DND-41 (cell line): ENCODE measurements around the gene PBX4.

Source experiments
- ATAC-seq: fragments of 200-7000 bp; cut with Tn5 transposase; 3 replicates; pipeline ENCODE4 v1.9.1; 2021; ENCODE audit warnings: low read depth; ENCODE audit not compliant: insufficient read depth
- DNase-seq: peaks from one replicate; pipeline ENCODE4 v3.0.0-alpha.2; 2020
- H2AFZ ChIP-seq: 2 replicates; pipeline ENCODE4 v1.6.0; 2012; ENCODE audit warnings: low read depth, low read length
- H3K27ac ChIP-seq: 2 replicates; pipeline ENCODE4 v1.5.1; 2012; ENCODE audit warnings: low read length, inconsistent platforms
- H3K27me3 ChIP-seq: fragments of 200-600 bp; sonication (generic); 2 replicates; pipeline ENCODE4 v1.6.0; 2012; ENCODE audit warnings: low read length, mild to moderate bottlenecking, inconsistent platforms; ENCODE audit not compliant: insufficient read depth, poor library complexity
- H3K36me3 ChIP-seq: 2 replicates; pipeline ENCODE4 v1.5.1; 2012; ENCODE audit warnings: low read length, inconsistent platforms; ENCODE audit not compliant: insufficient read depth
- H3K4me1 ChIP-seq: 2 replicates; pipeline ENCODE4 v1.5.1; 2012; ENCODE audit warnings: mild to moderate bottlenecking, low read length; ENCODE audit not compliant: insufficient read depth
- H3K4me2 ChIP-seq: 2 replicates; pipeline ENCODE4 v1.6.0; 2012; ENCODE audit warnings: mild to moderate bottlenecking, moderate library complexity, low read length, inconsistent platforms; ENCODE audit not compliant: insufficient read depth
- H3K4me3 ChIP-seq, 2 experiments: fragments of 200-600 bp in 1 of 2; shearing (Covaris generic) in 1 of 2; 2 replicates each; pipeline ENCODE4 v1.5.1; 2012 to 2016; ENCODE audit warnings: inconsistent platforms in 2 of 2, low read length in 2 of 2, mild to moderate bottlenecking in 2 of 2, low read depth in 1 of 2, moderate library complexity in 1 of 2
- H3K79me2 ChIP-seq: 2 replicates; pipeline ENCODE4 v1.6.0; 2012; ENCODE audit warnings: low read length, inconsistent platforms; ENCODE audit not compliant: insufficient read depth
- H3K9ac ChIP-seq: 2 replicates; pipeline ENCODE4 v1.6.0; 2012; ENCODE audit warnings: low read depth, mild to moderate bottlenecking, inconsistent platforms, low read length, moderate library complexity
- H3K9me3 ChIP-seq: 2 replicates; pipeline ENCODE4 v1.5.1; 2012; ENCODE audit warnings: low read length, moderate library complexity, mild to moderate bottlenecking, inconsistent platforms; ENCODE audit not compliant: insufficient read depth, severe bottlenecking
- H4K20me1 ChIP-seq: 2 replicates; pipeline ENCODE4 v1.6.0; 2012; ENCODE audit warnings: low read length; ENCODE audit not compliant: insufficient read depth
- CTCF ChIP-seq: IDR thresholded peaks from 2 replicates; pipeline ENCODE4 v1.5.1; 2012; ENCODE audit warnings: borderline replicate concordance, low read length, moderate library complexity, mild to moderate bottlenecking; ENCODE audit not compliant: poor library complexity, severe bottlenecking; ENCODE audit errors: extremely low read depth
- EZH2 ChIP-seq: IDR thresholded peaks from 3 replicates; pipeline ENCODE4 v1.6.1; 2012; ENCODE audit warnings: borderline replicate concordance, low read depth, mild to moderate bottlenecking, moderate library complexity, low read length, inconsistent platforms; ENCODE audit not compliant: severe bottlenecking

The PBX4 gene

DNA sequence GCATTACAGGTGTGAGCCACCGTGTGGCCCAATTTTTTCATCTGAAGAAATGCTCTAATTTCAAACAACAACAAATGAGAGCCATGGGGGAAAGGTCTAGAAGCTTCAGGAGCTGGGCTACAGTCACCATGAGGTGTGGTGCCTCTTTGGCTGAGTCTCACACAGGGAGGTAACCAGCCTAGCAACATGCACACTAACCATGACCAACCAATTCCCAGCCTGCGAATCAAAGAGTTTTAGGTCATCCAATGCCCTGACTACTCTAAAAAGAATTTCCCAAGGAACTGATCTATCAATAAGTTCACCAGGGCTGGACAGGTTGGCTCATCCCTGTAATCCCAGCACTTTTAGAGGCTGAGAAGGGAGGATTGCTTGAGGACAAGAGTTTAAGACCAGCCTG lies 29.9 kb downstream of the PBX4 start:
- H4K20me1 ChIP-seq = no peaks in the 10 kb centered on the region
- no peak for DNase-seq

DNA sequence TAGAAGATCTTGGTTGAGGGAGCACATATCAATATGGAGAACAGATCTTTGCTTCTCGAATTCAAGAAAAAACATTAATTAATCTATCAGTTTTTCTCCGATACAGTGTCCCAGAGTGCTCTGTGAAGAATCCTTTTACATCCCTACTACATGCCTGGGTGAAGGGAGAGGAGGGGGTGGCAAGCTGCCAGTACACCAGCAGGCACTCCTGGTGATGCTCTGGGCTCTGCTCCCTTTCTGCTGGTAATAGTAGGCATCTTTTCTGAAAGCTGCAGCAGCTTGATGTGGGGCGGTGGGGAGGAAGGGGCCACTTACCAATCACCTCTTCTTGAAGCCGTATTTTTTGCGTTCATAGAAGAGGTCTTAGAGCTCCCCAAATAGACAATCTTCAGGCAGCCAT lies 30.7 kb downstream of the PBX4 start:
- no peaks in the 10 kb centered on the region for H3K9me3 ChIP-seq
- no peak overlapping the region for H3K4me3 ChIP-seq
- no peaks in the 10 kb centered on the region for H4K20me1 ChIP-seq
- no peaks in the 10 kb centered on the region for H3K27me3 ChIP-seq
- no peak for DNase-seq
- no peak overlapping the region for H3K4me2 ChIP-seq
- no peak overlapping the region for H2AFZ ChIP-seq
- no peak overlapping the region for H3K27ac ChIP-seq
- H3K4me1 ChIP-seq = no peaks in the 10 kb centered on the region
- H3K9ac ChIP-seq = no peak overlapping the region
- H3K79me2 ChIP-seq = no peaks in the 10 kb centered on the region
- ATAC-seq = no peak
- H3K36me3 ChIP-seq = peaks cover 3% of the 10 kb centered on the region; the same call in 1 of the 2 replicates
- no peak for TF ChIP-seq CTCF
- TF ChIP-seq EZH2 = no peak

More for the DNA sequence above, 29.9 kb downstream of the PBX4 start:
- TF ChIP-seq CTCF (no peak), EZH2 (no peak)
- Histone ChIP-seq H3K27me3 (no peaks in the 10 kb centered on the region), H2AFZ (no peak overlapping the region), H3K9ac (no peak overlapping the region), H3K9me3 (no peaks in the 10 kb centered on the region), H3K79me2 (no peaks in the 10 kb centered on the region), H3K4me3 (no peak overlapping the region), H3K36me3 (peaks cover 11% of the 10 kb centered on the region; the same call in 1 of the 2 replicates), H3K4me1 (no peaks in the 10 kb centered on the region), H3K27ac (no peak overlapping the region), H3K4me2 (no peak overlapping the region)
- ATAC-seq = no peak

DNA sequence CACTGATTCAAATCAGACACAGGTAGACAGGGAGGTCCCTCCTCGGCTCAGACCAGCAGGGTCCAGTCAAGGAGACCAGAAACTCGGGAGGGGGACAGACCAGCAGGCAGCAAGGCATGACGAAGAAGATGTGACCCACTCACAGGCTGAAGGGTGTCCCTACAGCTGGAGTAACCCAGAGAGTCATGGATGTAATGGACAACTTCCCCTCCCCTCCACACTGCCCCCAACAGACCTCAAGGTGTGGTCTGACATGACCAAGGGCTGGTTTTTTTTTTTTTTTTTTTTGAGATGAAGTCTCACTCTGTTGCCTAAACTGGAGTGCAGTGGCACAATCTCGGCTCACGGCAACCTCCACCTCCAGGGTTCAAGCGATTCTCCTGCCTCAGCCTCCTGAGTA lies 34.1 kb downstream of the PBX4 start:
- Histone ChIP-seq H3K4me2 (no peak overlapping the region), H3K79me2 (no peaks in the 10 kb centered on the region), H3K9ac (no peak overlapping the region), H3K36me3 (no peaks in the 10 kb centered on the region), H3K27me3 (no peaks in the 10 kb centered on the region), H3K9me3 (no peaks in the 10 kb centered on the region), H3K4me1 (no peaks in the 10 kb centered on the region), H3K27ac (no peak overlapping the region), H2AFZ (no peak overlapping the region), H4K20me1 (no peaks in the 10 kb centered on the region), H3K4me3 (no peak overlapping the region)
- ATAC-seq = no peak
- TF ChIP-seq CTCF (no peak), EZH2 (no peak)
- no peak for DNase-seq

GRCh38 chr19:19582471-19582870 lies 36.0 kb downstream of the PBX4 start:
- Histone ChIP-seq H3K4me1 (no peaks in the 10 kb centered on the region), H3K4me3 (no peak overlapping the region), H3K36me3 (no peaks in the 10 kb centered on the region), H3K79me2 (no peaks in the 10 kb centered on the region), H2AFZ (no peak overlapping the region), H3K9me3 (no peaks in the 10 kb centered on the region), H3K4me2 (no peak overlapping the region), H3K27ac (no peak overlapping the region), H3K9ac (no peak overlapping the region), H3K27me3 (no peaks in the 10 kb centered on the region), H4K20me1 (no peaks in the 10 kb centered on the region)
- ATAC-seq = no peak
- DNase-seq = no peak
- TF ChIP-seq EZH2 = no peak
- TF ChIP-seq CTCF = no peak
